Immature natural killer cell (primary cell): ENCODE results near the gene DNAJC10. TPM values are rescaled to one million over a fixed set of nuclear protein-coding genes. Genes with fewer than 3 reads are reported as not detected.
A peak's percentile ranks its signal among the peaks of the same experiment; 100 is the strongest.
"Not testable (repeated sequence)": the region's sequence is repeated elsewhere in the genome, so short reads cannot be mapped to it uniquely, and the experiment has no call there.

Experiments used
- DNase-seq, 3 donors: peaks; one replicate each; pipeline ENCODE4 v3.0.0; 2022; ENCODE audit warnings: mixed read lengths in 1 of 3
- H3K27ac Mint-ChIP-seq, 6 donors: one replicate each; pipeline ENCODE4 v1.8.0; 2020; ENCODE audit warnings: mixed read lengths in 6 of 6, mild to moderate bottlenecking in 5 of 6, inconsistent platforms in 4 of 6, moderate library complexity in 3 of 6
- H3K27me3 Mint-ChIP-seq, 3 donors: one replicate each; pipeline ENCODE4 v1.8.0; 2020 to 2021; ENCODE audit warnings: low read depth in 3 of 3, mild to moderate bottlenecking in 3 of 3, mixed read lengths in 3 of 3, moderate library complexity in 3 of 3, inconsistent platforms in 1 of 3
- H3K36me3 Mint-ChIP-seq, 3 donors: one replicate each; pipeline ENCODE4 v1.8.0; 2020; ENCODE audit warnings: mixed read lengths in 3 of 3, inconsistent platforms in 2 of 3, mild to moderate bottlenecking in 2 of 3
- H3K4me1 Mint-ChIP-seq, 2 donors: one replicate each; pipeline ENCODE4 v1.8.0; 2020; ENCODE audit warnings: inconsistent platforms in 2 of 2, mild to moderate bottlenecking in 2 of 2, mixed read lengths in 2 of 2, moderate library complexity in 1 of 2
- H3K4me3 Mint-ChIP-seq, 5 donors: one replicate each; pipeline ENCODE4 v1.8.0; 2020; ENCODE audit warnings: mild to moderate bottlenecking in 5 of 5, mixed read lengths in 5 of 5, inconsistent platforms in 3 of 5, moderate library complexity in 3 of 5
- H3K9me3 Mint-ChIP-seq, 6 donors: one replicate each; pipeline ENCODE4 v1.8.0; 2020; ENCODE audit warnings: mild to moderate bottlenecking in 6 of 6, mixed read lengths in 6 of 6, inconsistent platforms in 4 of 6, moderate library complexity in 3 of 6
- polyA plus RNA-seq, 3 donors: library from polyadenylated mRNA; unstranded; fragments of 300-500 nt; fragmentation: Illumina TruSeq; gene quantifications; one replicate each; pipeline ENCODE4 v1.2.3, GENCODE V29; 2021

The DNAJC10 gene
- polyA plus RNA-seq, 3 donors from 2014 or later = 50.3 to 71.3 (median 62.3) TPM

DNA sequence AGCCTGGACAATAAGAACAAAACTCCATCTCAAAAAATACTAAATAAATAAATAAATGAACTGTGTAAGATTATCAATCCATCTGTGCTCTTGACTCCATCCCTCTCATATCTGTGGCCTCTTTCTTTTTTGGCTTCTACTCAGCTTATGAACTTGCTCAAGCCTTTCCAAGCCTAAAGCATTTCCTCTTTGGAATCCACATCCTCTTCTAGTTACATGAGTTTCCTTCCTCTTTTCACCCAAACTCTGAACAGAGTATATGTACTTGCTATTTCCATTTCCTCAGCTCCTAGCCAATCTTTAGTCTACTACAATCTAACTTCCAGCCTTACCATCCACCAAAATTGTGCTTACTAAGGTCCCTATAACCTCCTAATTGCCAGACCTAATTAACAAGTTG lies 2.5 kb upstream of the DNAJC10 start:
- peaks cover 0 to 2% of the 10 kb centered on the region in 2 donors for H3K4me1 Mint-ChIP-seq
- no peak overlapping the region for H3K27ac Mint-ChIP-seq
- no peak overlapping the region for H3K4me3 Mint-ChIP-seq
- H3K36me3 Mint-ChIP-seq = no peaks in the 10 kb centered on the region
- DNase-seq = no peak
- H3K9me3 Mint-ChIP-seq = no peaks in the 10 kb centered on the region
- peaks cover 0 to 7% (median 2%) of the 10 kb centered on the region in 3 donors for H3K27me3 Mint-ChIP-seq

DNA sequence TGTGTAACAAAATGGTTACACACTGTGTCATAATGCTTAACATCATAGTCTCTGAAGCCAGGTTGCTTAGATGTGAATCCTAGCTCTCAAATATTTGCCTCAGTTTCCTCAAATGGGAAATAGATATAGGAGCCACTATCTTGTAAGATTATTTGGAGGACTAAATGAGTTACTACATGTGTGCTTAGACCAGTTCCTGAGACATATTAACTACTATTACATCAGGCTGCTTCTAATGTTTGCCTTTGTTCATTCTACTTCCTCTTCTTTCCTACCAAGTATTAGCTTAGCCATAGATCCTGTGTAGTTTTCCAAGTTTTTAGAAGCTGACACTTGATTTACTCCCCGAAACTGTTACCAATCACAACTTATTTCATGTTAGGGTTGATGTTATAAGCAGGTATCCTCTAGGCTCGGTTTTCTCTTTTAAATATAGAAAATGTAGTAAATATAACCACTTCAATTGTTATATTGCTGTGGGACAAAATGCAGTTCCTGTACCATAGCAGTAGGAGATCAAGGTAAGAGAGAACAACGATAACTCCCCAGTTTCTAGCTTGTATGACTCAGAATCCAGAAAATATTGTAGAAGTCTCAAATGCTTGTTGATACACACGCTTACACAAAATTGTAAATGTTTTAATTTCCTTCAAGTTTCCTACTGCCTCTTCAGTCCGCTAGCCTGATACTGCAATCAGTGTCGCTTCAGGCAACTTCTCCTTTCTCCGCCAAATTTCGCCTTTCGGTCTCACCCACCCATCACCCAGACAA lies 751 bp upstream of the DNAJC10 start:
- H3K27ac Mint-ChIP-seq = no peak overlapping the region
- no peaks in the 10 kb centered on the region for H3K36me3 Mint-ChIP-seq
- H3K27me3 Mint-ChIP-seq = peaks cover 0 to 7% (median 2%) of the 10 kb centered on the region in 3 donors
- H3K4me1 Mint-ChIP-seq = peaks cover 0 to 2% of the 10 kb centered on the region in 2 donors
- H3K4me3 Mint-ChIP-seq = no peak overlapping the region
- no peaks in the 10 kb centered on the region for H3K9me3 Mint-ChIP-seq
- DNase-seq = peak in 1 of 3 donors; percentile 5

DNA sequence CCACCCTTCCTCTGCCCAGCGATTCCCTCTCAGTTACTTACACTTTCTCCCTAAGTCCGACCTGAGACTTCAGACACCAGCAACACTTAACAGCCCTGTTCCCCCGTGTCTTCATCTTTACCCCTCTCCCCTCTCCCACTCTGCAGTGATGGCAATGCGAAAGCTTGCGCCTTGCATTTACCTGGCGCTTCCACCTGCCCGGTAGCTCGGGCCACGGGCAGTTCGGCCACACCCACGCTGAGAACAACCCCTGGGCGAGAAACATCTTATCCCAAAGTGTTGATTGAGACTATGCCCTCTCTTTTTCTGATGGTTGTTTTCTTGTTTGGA lies 558 bp downstream of the DNAJC10 start:
- peaks cover 0 to 2% of the 10 kb centered on the region in 2 donors for H3K4me1 Mint-ChIP-seq
- peaks cover 0 to 7% (median 2%) of the 10 kb centered on the region in 3 donors for H3K27me3 Mint-ChIP-seq
- H3K27ac Mint-ChIP-seq = no peak overlapping the region
- H3K9me3 Mint-ChIP-seq = no peaks in the 10 kb centered on the region
- no peak overlapping the region for H3K4me3 Mint-ChIP-seq
- H3K36me3 Mint-ChIP-seq = peaks cover 0 to 4% (median 3%) of the 10 kb centered on the region in 3 donors
- no peak for DNase-seq

DNA sequence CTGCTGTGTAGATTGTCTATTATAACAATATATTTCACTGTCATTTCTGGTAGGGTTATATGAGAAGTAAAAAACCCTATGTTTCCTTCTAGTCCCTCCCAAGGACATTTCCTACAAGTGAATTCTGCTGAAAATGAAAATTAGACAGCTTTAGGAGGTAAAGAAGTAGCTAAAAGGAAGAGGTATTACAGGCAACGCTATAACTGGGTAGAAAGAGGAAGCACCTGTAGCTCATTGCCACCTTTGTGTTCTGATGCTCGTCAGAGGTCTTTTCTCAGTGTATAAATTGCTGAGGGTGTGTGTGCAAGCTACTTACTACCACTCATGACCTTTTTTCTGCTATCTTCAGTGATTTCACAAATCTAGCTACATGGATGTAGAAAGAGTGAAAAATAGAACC lies 1.4 kb downstream of the DNAJC10 start:
- Mint-ChIP-seq H3K36me3 (peaks cover 0 to 4% (median 3%) of the 10 kb centered on the region in 3 donors), H3K27ac (no peak overlapping the region), H3K4me3 (no peak overlapping the region), H3K27me3 (peaks cover 0 to 5% (median 2%) of the 10 kb centered on the region in 3 donors), H3K4me1 (peaks cover 0 to 2% of the 10 kb centered on the region in 2 donors), H3K9me3 (no peaks in the 10 kb centered on the region)
- DNase-seq = no peak

DNA sequence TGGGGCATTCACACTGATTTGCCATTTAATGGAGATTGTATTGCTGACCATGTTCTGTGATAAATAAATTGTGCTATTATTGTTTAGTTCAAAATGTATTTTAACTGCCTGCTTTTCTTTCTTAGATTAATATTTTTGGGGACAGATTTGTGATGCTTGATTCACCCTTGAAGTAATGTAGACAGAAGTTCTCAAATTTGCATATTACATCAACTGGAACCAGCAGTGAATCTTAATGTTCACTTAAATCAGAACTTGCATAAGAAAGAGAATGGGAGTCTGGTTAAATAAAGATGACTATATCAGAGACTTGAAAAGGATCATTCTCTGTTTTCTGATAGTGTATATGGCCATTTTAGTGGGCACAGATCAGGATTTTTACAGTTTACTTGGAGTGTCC lies 1.8 kb downstream of the DNAJC10 start:
- Mint-ChIP-seq H3K27me3 (peaks cover 0 to 5% (median 2%) of the 10 kb centered on the region in 3 donors), H3K9me3 (no peaks in the 10 kb centered on the region), H3K36me3 (peaks cover 0 to 4% (median 3%) of the 10 kb centered on the region in 3 donors), H3K27ac (no peak overlapping the region), H3K4me1 (peaks cover 0 to 2% of the 10 kb centered on the region in 2 donors), H3K4me3 (peak overlapping the region in 2 of 5 donors; percentile 1)
- no peak for DNase-seq

DNA sequence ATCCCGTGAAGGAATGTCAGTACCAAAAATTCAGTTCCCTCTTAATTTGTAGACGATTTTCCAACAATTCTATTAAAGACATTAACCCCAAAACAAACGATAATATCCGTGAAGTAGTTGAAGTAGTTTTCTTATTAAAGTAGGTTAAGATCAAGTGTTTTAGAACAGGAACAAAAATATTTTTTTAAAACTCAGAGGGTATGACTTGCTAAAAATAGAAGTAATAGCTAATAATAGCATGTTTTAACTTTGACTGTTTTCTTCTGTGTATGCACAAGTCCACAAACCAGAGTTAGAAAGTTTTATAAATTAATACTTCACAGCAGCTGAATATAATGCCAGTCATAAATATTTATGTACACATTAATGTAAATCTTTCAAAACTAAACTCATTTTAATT lies 2.4 kb downstream of the DNAJC10 start:
- Mint-ChIP-seq H3K4me3 (no peak overlapping the region), H3K9me3 (no peaks in the 10 kb centered on the region), H3K27ac (no peak overlapping the region)

DNA sequence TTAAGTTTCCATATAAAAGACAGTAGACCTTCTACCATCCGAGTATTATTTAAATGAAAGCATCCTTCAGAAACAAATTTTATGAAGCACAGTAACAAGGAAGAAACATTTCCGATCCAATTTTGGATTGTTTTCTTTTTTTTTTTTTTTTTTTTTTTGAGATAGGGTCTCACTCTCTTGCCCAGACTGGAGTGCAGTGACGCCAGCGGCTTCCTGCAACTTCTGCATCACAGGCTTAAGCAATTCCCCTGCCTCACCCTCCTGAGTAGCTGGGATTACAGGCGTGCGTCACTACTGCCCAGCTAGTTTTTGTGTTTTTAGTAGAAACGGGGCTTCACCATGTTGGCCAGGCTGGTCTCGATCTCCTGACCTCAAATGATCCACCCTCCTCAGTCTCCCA lies 3.1 kb downstream of the DNAJC10 start:
- H3K4me1 Mint-ChIP-seq, H3K36me3 Mint-ChIP-seq, H3K4me3 Mint-ChIP-seq, H3K27ac Mint-ChIP-seq, H3K27me3 Mint-ChIP-seq, H3K9me3 Mint-ChIP-seq, DNase-seq: not testable (repeated sequence)

More for the DNA sequence above, 2.4 kb downstream of the DNAJC10 start:
- no peak for DNase-seq
- peaks cover 3 to 7% (median 3%) of the 10 kb centered on the region in 3 donors for H3K36me3 Mint-ChIP-seq
- H3K27me3 Mint-ChIP-seq = peaks cover 0 to 5% (median 0%) of the 10 kb centered on the region in 3 donors
- peaks cover 0 to 2% of the 10 kb centered on the region in 2 donors for H3K4me1 Mint-ChIP-seq

DNA sequence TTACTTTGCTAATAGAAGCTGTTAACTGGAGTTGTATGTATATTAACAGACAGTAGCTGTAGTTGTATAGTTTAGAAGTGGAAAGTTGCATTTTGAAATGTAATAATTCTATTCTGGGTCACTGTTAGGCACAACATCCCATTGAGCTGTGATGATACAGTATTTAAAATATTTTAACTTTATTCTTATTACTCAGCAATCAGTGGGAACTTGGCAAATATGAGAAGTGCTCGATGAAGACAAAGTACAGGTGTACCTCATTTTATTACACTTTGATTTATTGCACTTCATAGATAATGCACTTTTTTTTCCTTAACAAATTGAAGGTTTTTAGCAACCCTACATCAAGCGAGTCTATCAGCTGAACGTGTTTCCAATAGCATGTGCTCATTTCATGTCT lies 8.6 kb downstream of the DNAJC10 start:
- Mint-ChIP-seq H3K4me3 (no peak overlapping the region), H3K27ac (no peak overlapping the region), H3K27me3 (peaks cover 0 to 1% (median 0%) of the 10 kb centered on the region in 3 donors), H3K4me1 (no peaks in the 10 kb centered on the region), H3K9me3 (no peaks in the 10 kb centered on the region), H3K36me3 (peaks cover 12 to 26% (median 15%) of the 10 kb centered on the region in 3 donors)
- no peak for DNase-seq

DNA sequence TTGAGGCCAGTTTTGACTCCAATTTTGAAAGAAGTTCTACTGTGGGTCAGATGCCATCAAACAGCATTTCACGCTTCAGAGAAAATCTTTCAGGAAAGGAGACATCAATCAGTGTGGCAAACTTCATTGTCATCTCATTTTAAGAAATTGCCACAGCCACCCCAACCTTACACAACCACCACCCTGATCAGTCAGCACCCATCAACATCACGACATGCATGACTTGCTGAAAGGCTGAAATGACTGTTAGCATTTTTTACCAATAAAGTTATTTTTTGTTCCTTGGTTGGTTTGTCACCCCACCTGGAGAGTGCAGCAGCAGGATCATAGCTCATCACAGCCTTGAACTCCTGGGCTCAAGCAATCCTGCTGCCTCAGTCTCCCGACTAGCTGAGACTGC lies 10.4 kb downstream of the DNAJC10 start:
- peaks cover 0 to 1% (median 0%) of the 10 kb centered on the region in 3 donors for H3K27me3 Mint-ChIP-seq

DNA sequence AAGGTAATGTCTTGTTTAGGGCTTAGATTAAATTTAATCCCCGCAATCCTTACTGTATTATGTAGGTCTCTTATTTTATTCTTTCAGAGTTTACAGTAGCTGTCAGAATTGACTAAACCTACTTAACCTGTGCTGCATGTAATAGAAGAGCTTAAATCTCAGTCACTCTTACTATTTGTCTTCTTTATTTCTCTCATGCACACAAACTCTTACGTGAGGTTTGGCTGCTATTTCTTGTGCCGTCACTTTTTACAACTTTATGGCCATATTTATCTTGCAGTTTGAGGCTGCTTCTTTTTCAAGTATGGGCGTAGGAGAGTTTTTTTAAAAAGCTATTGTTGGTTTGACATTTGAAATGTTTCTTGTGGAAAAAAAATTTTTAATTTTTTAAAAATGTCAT lies 12.0 kb downstream of the DNAJC10 start:
- no peak overlapping the region for H3K27ac Mint-ChIP-seq
- H3K36me3 Mint-ChIP-seq = peaks cover 17 to 54% (median 35%) of the 10 kb centered on the region in 3 donors
- H3K27me3 Mint-ChIP-seq = no peaks in the 10 kb centered on the region
- peaks cover 0 to 6% of the 10 kb centered on the region in 2 donors for H3K4me1 Mint-ChIP-seq
- H3K4me3 Mint-ChIP-seq = no peak overlapping the region
- no peak for DNase-seq
- H3K9me3 Mint-ChIP-seq = no peaks in the 10 kb centered on the region

More for the DNA sequence above, 10.4 kb downstream of the DNAJC10 start:
- H3K27ac Mint-ChIP-seq = no peak overlapping the region
- H3K9me3 Mint-ChIP-seq = no peaks in the 10 kb centered on the region
- H3K4me1 Mint-ChIP-seq = no peaks in the 10 kb centered on the region
- H3K36me3 Mint-ChIP-seq = peaks cover 9 to 41% (median 25%) of the 10 kb centered on the region in 3 donors
- H3K4me3 Mint-ChIP-seq = no peak overlapping the region
- DNase-seq = no peak

DNA sequence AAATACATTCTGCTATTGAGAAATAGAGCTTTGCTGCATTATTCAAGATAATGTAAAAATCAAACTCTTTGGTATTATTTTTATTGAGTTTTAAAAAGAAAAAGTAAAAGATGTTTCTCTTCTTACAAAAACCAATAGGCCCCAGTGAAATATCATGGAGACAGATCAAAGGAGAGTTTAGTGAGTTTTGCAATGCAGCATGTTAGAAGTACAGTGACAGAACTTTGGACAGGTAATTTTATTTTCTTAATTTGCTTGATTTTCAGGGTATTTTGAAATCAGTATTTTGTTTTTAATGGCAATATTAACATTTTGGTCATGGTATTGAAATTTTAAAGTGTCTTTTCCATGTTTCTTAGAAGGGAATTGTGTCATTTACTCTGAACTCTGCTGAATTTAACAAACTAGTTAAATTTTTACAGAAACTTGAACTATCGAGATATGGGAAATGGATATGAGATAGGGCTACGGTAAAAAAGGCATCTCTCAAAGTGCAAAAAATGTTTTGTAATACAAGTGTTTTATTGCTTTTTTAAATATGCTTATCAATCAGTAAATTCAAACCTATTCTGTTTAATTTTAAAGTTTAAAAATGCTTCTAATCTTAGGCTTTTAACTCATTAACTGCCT lies 13.8 kb downstream of the DNAJC10 start:
- Mint-ChIP-seq H3K36me3 (peaks cover 17 to 53% (median 37%) of the 10 kb centered on the region in 3 donors), H3K27ac (no peak overlapping the region), H3K4me3 (no peak overlapping the region), H3K4me1 (peaks cover 0 to 14% of the 10 kb centered on the region in 2 donors), H3K9me3 (no peaks in the 10 kb centered on the region), H3K27me3 (no peaks in the 10 kb centered on the region)
- no peak for DNase-seq

DNA sequence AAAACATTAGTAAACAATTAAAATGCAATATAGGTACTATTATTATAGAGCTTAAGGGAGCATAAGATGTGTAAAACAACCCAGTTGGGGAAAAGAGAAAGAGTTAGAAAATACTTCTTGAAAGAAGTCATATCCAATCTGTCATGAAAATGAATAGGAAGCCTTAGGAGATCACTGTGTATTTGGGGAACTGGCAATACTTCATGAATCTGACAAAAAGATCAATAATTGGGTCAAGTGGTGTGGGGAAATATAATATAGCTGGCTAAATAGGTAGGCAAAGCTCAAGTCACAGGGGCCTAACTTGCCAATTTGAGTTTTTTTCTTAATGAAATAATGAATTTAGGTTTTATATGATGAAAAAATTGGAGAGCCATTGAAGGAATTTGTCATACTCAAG lies 14.4 kb downstream of the DNAJC10 start:
- Mint-ChIP-seq H3K27ac (no peak overlapping the region), H3K4me1 (peaks cover 0 to 14% of the 10 kb centered on the region in 2 donors), H3K36me3 (peaks cover 12 to 49% (median 39%) of the 10 kb centered on the region in 3 donors), H3K9me3 (no peaks in the 10 kb centered on the region), H3K27me3 (no peaks in the 10 kb centered on the region), H3K4me3 (no peak overlapping the region)
- no peak for DNase-seq

DNA sequence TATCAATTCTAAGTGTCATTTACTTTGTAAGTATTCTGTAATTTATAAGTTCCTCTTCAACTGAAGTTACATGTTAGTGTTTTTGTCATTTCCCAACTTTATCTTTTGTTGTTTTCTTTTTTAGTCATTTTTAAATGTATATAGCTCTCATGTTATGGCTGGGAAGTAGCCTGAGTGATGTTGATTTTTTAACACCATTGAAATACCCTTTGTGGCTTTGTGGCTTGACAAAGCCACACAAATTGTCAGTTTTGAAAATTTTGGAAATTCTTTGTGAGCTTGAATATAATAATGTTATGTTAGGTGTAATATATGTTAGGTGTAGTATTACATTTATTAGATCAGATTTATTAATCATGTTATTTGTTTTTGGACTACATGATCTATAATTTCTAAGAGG lies 16.7 kb downstream of the DNAJC10 start:
- no peak for DNase-seq
- Mint-ChIP-seq H3K27me3 (no peaks in the 10 kb centered on the region), H3K27ac (peak overlapping the region in 1 of 6 donors; percentile 3), H3K9me3 (no peaks in the 10 kb centered on the region), H3K36me3 (peaks cover 15 to 53% (median 43%) of the 10 kb centered on the region in 3 donors), H3K4me1 (peaks cover 0 to 14% of the 10 kb centered on the region in 2 donors), H3K4me3 (no peak overlapping the region)

DNA sequence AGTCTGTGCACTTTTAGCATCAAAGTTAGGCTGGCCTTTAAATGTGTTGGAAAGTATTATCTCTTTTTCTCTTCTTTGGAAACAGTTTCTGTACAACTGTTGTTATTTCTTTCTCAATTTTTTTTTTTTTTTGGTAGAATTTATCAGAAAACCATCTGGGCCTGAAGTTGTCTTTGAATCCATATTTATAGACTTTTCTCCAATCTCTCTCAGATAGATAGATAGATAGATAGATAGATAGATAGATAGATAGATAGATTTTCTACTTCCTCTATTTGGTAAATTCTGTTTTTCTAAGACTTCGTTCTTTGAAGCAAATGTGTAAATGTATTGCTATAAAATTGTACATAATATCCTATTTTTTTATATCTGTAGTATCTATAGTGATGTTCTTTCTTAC lies 17.5 kb downstream of the DNAJC10 start:
- H3K9me3 Mint-ChIP-seq = no peaks in the 10 kb centered on the region
- DNase-seq = no peak
- no peak overlapping the region for H3K4me3 Mint-ChIP-seq
- H3K36me3 Mint-ChIP-seq = peaks cover 20 to 54% (median 48%) of the 10 kb centered on the region in 3 donors
- no peak overlapping the region for H3K27ac Mint-ChIP-seq
- no peaks in the 10 kb centered on the region for H3K27me3 Mint-ChIP-seq
- H3K4me1 Mint-ChIP-seq = peaks cover 0 to 14% of the 10 kb centered on the region in 2 donors
